H54 (cell line): Measurements from ENCODE around the gene CIBAR2.
"Not testable (repeated sequence)": the region's sequence is repeated elsewhere in the genome, so short reads cannot be mapped to it uniquely, and the experiment has no call there.

ENCODE experiments used
- DNase-seq: peaks from one replicate; pipeline ENCODE4 v3.0.0; 2011; ENCODE audit warnings: low spot score, mixed read lengths; ENCODE audit not compliant: insufficient read length
- FAIRE-seq: peaks from 3 replicates; lab custom pipeline; 2011; peaks lifted over from hg19 to GRCh38; lab: Jason Lieb, UNC
- POLR2A ChIP-seq: IDR thresholded peaks from 2 replicates; pipeline ENCODE4 v1.6.1; 2011; ENCODE audit warnings: low read depth, mild to moderate bottlenecking, low read length

Gene CIBAR2

GRCh38 chr16:85128079-85128837 lies 16.0 kb upstream of the CIBAR2 start:
- FAIRE-seq (no peak), DNase-seq (no peak)
- TF ChIP-seq POLR2A: no peak

DNA sequence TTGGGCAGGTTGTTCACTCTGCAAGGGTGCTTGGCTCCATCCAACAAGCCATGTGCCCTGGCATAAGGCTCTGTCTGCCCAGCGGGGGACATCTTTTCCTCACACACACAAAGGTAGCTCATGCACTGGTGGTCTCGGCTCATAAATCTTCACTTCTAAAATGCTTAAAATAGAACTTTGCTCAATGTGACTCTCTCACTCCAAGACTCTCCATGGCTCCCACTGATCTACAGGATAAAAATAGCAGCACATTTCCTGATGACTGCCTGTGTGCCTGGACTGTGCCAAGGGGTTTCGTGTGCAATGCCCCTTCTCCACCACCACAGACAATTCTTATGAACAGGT lies 15.1 kb upstream of the CIBAR2 start:
- DNase-seq: no peak
- no peak for TF ChIP-seq POLR2A
- FAIRE-seq: no peak

DNA sequence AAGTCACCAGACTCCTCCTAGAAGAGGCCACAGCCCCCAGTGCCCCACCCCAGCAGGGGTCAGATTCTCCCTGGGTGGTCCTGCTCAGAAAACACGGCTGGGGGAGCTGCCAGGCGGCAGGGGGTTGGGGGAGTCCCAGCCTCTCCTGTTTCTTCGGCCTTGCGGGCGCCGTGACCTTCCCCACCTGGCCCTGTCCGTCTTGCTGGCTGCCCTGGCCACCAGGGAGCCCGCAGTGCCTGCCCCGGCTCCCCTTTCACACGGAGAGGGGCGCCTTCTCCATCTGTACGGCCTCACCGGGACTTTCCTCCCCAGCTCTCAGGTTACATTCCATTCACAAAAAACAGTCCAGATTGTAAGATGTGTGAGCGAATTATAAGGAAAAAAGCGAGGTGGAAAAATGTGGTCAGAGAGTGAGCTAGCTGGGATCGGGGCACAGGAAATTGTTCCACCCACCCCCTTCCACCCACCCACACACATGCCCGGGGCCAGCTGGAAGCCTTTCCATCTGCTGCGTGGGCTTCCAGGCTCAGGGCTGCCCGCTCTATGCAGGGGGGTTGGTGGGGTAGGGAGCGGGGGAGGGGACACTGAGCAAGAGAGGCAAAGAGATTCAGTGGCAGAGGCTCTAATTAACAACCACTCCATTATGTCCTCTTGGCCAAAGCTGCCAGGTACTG lies 14.6 kb upstream of the CIBAR2 start:
- DNase-seq: no peak
- no peak for TF ChIP-seq POLR2A
- FAIRE-seq: no peak

GRCh38 chr16:85126394-85126704 lies 14.1 kb upstream of the CIBAR2 start:
- FAIRE-seq (no peak), DNase-seq (no peak)
- no peak for TF ChIP-seq POLR2A

DNA sequence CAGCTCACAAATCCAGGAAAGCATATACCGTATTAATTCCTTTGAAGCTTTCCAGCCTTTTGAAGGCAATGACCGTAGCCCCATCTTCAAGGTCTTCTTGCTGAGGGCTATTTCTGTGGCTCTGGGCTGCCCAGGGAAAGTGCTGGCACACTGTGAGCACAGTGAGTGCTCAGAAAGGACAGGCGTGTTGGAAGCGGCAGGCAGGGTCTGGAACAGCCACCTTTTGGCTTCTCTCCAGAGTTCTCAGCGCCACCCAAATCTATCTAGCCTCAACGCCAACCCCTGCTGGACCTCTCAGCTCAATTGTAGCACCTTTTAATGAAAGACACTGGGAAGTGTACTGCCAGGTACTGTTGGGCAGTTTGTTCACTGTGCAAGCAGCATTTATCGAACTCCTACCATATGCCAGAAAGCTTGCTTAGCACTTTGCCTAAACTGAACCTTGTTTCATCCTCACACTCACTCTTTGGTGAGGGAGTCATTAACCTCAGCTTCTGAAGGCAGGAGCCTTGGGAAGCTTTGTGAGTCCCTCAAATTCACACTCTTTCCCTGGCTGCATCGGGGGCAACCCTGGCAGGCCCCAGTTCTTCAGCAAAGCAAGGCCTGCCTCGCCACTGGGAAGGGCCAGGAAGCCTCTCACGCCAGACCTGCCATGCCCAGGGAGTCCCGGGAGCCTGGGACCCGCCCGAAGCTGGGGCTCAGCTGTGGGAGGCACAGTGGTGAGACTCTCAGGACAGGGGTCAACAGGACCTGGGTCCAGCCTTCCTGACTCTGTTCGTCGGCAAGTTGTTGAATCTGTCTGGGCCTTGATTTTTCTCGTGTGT lies 13.5 kb upstream of the CIBAR2 start:
- TF ChIP-seq POLR2A: no peak
- FAIRE-seq (no peak), DNase-seq (no peak)

GRCh38 chr16:85124636-85125346 lies 12.5 kb upstream of the CIBAR2 start:
- DNase-seq (no peak), FAIRE-seq (no peak)
- no peak for TF ChIP-seq POLR2A

- DNase-seq (peak; percentile 83), FAIRE-seq (no peak)
- 0 out of 2 replicates have a peak, but pooled peaks have one; percentile 24 for TF ChIP-seq POLR2A
These were observed 11.8 kb upstream of the CIBAR2 start for GRCh38 chr16:85123891-85124635.

DNA sequence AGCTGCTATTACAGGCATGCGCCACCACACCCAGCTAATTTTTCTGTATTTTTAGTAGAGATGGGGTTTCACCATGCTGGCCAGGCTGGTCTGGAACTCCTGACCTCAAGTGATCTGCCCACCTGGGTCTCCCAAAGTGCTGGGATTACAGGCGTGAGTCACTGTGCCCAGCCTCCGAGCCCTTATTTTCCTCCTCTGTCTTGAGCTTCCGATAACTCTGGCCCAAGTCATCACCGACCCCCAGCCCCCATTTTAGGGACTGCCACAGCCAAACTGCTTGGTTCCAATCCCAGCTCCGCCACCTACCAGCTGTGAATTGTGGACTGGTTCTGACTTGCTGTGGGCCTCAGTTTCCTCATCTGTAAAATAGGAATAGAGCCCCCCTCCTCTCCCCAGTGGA lies 11.2 kb upstream of the CIBAR2 start:
- not testable (repeated sequence) for FAIRE-seq, DNase-seq

DNA sequence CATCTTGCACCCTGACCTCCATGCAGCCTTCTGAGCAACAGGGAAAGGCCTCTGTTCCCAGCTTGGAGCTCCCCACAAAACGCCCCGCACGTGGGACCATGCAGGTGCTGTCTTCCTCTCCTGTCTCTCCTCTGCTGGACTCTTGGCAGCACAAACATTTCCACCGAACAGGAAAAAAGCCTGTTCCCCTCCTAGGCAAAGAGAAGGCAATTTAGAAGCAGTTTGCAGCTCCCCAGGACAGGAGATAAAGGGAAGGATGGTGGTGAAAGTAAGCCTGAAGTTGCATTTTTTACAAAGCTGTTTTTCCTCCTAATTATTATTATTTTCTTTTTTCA lies 7.7 kb upstream of the CIBAR2 start:
- FAIRE-seq: no peak
- no peak for DNase-seq
- no peak for TF ChIP-seq POLR2A

- no peak for FAIRE-seq
- no peak for DNase-seq
- no peak for TF ChIP-seq POLR2A
These were observed 5.1 kb upstream of the CIBAR2 start for GRCh38 chr16:85117418-85117817.

- no peak for TF ChIP-seq POLR2A
- FAIRE-seq (no peak), DNase-seq (peak; percentile 92)
These were observed 2.8 kb upstream of the CIBAR2 start for GRCh38 chr16:85114909-85115567.

DNA sequence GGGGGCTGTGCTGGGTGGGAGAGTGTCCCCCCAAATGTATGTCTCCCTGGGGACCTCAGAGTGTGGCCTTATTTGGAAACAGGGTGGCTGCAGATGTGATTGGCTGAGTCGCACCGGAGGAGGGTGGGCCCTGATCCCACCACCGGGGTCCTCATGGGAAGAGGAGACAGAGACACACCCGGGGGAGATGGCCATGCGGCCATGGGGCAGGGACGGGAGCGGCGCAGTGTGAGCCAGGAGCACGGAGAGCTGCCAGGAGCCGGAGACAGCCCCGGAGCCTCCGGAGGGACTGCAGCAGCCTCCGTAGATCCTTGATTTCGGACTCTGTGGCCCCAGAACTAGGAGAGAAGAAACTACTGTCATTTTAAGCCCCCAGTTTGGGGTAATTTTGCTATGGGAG lies 1.6 kb upstream of the CIBAR2 start:
- FAIRE-seq (no peak), DNase-seq (no peak)
- TF ChIP-seq POLR2A: no peak
